ENCODE measurements around the gene OTULIN.

DNA sequence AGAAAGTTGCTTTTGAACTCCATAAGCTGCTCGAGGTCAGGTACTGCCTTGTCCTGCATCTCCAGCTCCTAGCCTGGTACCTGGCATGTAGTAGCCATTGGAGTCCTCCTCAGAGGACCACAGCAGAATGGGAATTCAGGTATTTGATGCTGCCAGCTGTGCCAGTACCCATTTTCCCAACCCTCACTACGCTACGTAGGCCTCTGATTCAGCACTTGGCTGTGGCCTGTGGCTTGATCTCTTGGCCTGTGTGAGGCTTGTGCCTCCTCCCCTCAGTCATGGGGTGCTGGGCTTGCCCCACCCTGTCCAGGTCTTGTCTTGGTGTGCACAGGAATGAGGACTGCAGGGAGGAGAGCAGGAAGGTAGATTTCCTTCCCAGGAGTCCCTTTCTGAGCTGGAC is 11.8 kb downstream of the OTULIN start:
- TF ChIP-seq ZNF292 (tag by site-specific recombination; IDR thresholded peaks at IDR 0.05; ENCODE audit: borderline replicate concordance, low read depth): no peak
- TF ChIP-seq ZNF146 (tag by site-specific recombination; IDR thresholded peaks at IDR 0.05): no peak
- TF ChIP-seq ZNF174 (tag by site-specific recombination; IDR thresholded peaks at IDR 0.05): no peak
- no peak for TF ChIP-seq ZNF133 (tag by site-specific recombination; IDR thresholded peaks at IDR 0.05)
- TF ChIP-seq, protein P1, sequence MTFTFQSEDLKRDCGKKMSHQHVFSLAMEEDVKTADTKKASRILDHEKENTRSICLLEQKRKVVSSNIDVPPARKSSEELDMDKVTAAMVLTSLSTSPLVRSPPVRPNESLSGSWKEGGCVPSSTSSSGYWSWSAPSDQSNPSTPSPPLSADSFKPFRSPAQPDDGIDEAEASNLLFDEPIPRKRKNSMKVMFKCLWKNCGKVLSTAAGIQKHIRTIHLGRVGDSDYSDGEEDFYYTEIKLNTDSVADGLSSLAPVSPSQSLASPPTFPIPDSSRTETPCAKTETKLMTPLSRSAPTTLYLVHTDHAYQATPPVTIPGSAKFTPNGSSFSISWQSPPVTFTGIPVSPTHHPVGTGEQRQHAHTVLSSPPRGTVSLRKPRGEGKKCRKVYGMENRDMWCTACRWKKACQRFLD (tag by site-specific recombination; IDR thresholded peaks at IDR 0.05): no peak
